GM12878 (cell line): Measurements from ENCODE around the gene TSHB. TPM values are rescaled to one million over a fixed set of nuclear protein-coding genes. Genes with fewer than 3 reads are reported as not detected.

Experiments
- ATAC-seq: fragments of 200-7000 bp; cut with Tn5 transposase; 3 replicates; pipeline ENCODE4 v1.9.1; 2020; ENCODE audit warnings: mild to moderate bottlenecking, moderate library complexity
- BruUV-seq: library from RNA; stranded (reverse); fragments of 400-500 nt; replicated peaks from 2 replicates; lab custom pipeline; 2021; lab: Mats Ljungman, UMichigan
- CTCF ChIA-PET: fragments of 300-600 bp; sonication (Branson Sonifier 250); formaldehyde crosslinking; extraction: SDS; loops from one replicate; lab custom pipeline; 2021; ENCODE audit warnings: inconsistent platforms; lab: Yijun Ruan, JAX
- POLR2A ChIA-PET: fragments of 350-600 bp; formaldehyde crosslinking; extraction: SDS; loops from one replicate; lab custom pipeline; 2021; ENCODE audit warnings: inconsistent platforms; lab: Charles Lee
- RAD21 ChIA-PET: fragments of 300-600 bp; sonication (Branson Sonifier 250); formaldehyde crosslinking; loops from one replicate; lab custom pipeline; 2023; ENCODE audit warnings: antibody characterized with exemption; ENCODE audit not compliant: unreplicated experiment; lab: Charles Lee
- SMC1A ChIA-PET: fragments of 300-600 bp; sonication (Branson Sonifier 250); formaldehyde crosslinking; loops from one replicate; lab custom pipeline; 2023; ENCODE audit not compliant: unreplicated experiment, uncharacterized antibody; lab: Charles Lee
- DNase-seq: peaks from one replicate; pipeline ENCODE4 v3.0.0-alpha.2; 2011; ENCODE audit warnings: low read depth, low spot score
- FAIRE-seq: peaks from 3 replicates; lab custom pipeline; 2011; peaks lifted over from hg19 to GRCh38; lab: Jason Lieb, UNC
- H2AFZ ChIP-seq: 2 replicates; pipeline ENCODE4 v1.6.0; 2011; ENCODE audit warnings: low read depth, low read length, control low read depth; ENCODE audit not compliant: control insufficient read depth
- H3K27ac ChIP-seq: 2 replicates; pipeline ENCODE4 v1.5.1; 2011; ENCODE audit warnings: control low read depth; ENCODE audit not compliant: control insufficient read depth, insufficient read depth
- H3K27me3 ChIP-seq, 2 experiments: replicated peaks in 1 of 2; 2 replicates each; pipeline versions ENCODE4 v1.6.0 to v1.6.1; 2011; ENCODE audit warnings: low read length in 1 of 2; ENCODE audit not compliant: control insufficient read depth in 2 of 2, insufficient read depth in 2 of 2
- H3K36me3 ChIP-seq, 2 experiments: 2 replicates each; pipeline ENCODE4 v1.5.1; 2011; ENCODE audit warnings: low read length in 1 of 2; ENCODE audit not compliant: control insufficient read depth in 2 of 2, insufficient read depth in 2 of 2
- H3K4me1 ChIP-seq: 2 replicates; pipeline ENCODE4 v1.6.1; 2011; ENCODE audit warnings: mild to moderate bottlenecking, low read length, moderate library complexity, mixed read lengths; ENCODE audit not compliant: control insufficient read depth, insufficient read depth
- H3K4me2 ChIP-seq: 2 replicates; pipeline ENCODE4 v1.6.0; 2011; ENCODE audit warnings: control low read depth; ENCODE audit not compliant: control insufficient read depth, insufficient read depth
- H3K4me3 ChIP-seq: fragments of 200-600 bp; sonication (generic); 2 replicates; pipeline ENCODE4 v1.5.1; 2016
- H3K79me2 ChIP-seq: 2 replicates; pipeline ENCODE4 v1.6.0; 2011; ENCODE audit warnings: low read length; ENCODE audit not compliant: control insufficient read depth, insufficient read depth
- H3K9ac ChIP-seq: 2 replicates; pipeline ENCODE4 v1.8.0; 2011; ENCODE audit warnings: low read length, control low read depth, mixed read lengths; ENCODE audit not compliant: control insufficient read depth, insufficient read depth
- H3K9me3 ChIP-seq: replicated peaks from 3 replicates; pipeline ENCODE4 v1.5.1; 2011; ENCODE audit warnings: mild to moderate bottlenecking, low read length; ENCODE audit not compliant: control insufficient read depth, insufficient read depth
- H4K20me1 ChIP-seq: 2 replicates; pipeline ENCODE4 v1.6.0; 2011; ENCODE audit not compliant: control insufficient read depth, insufficient read depth
- ATF7 ChIP-seq: fragments of 450-650 bp; IDR thresholded peaks from 2 replicates; pipeline ENCODE4 v1.6.1; 2016; ENCODE audit warnings: low read depth, mild to moderate bottlenecking
- CREB1 ChIP-seq: IDR thresholded peaks from 2 replicates; pipeline ENCODE4 v1.6.1; 2012; ENCODE audit warnings: low read depth, mild to moderate bottlenecking, inconsistent platforms
- FOS ChIP-seq: IDR thresholded peaks from 3 replicates; pipeline ENCODE4 v1.6.1; 2011; ENCODE audit warnings: borderline replicate concordance; ENCODE audit not compliant: insufficient read length; ENCODE audit errors: extremely low read depth
- KLF5 ChIP-seq: fragments of 450-650 bp; IDR thresholded peaks from 2 replicates; pipeline ENCODE4 v1.6.1; 2014; ENCODE audit warnings: mild to moderate bottlenecking; ENCODE audit not compliant: partially characterized antibody
- MTA2 ChIP-seq: fragments of 450-650 bp; IDR thresholded peaks from 2 replicates; pipeline ENCODE4 v1.6.1; 2016; ENCODE audit warnings: low read depth, mild to moderate bottlenecking, moderate library complexity
- NFIC ChIP-seq: IDR thresholded peaks from 2 replicates; pipeline ENCODE4 v1.6.1; 2012; ENCODE audit warnings: low read depth, mild to moderate bottlenecking, inconsistent platforms, low read length, moderate library complexity
- NR2F1 ChIP-seq: fragments of 450-650 bp; conservative IDR thresholded peaks from 2 replicates; pipeline ENCODE4 v1.6.1; 2017; ENCODE audit warnings: mild to moderate bottlenecking
- RBBP5 ChIP-seq: fragments of 200-600 bp; sonication (generic); conservative IDR thresholded peaks from 2 replicates; pipeline ENCODE4 v1.6.1; 2016
- SMAD1 ChIP-seq: fragments of 450-650 bp; IDR thresholded peaks from 2 replicates; pipeline ENCODE4 v1.6.1; 2018; ENCODE audit warnings: mild to moderate bottlenecking, low read depth; ENCODE audit not compliant: partially characterized antibody
- ZNF217 ChIP-seq: fragments of 450-650 bp; IDR thresholded peaks from 2 replicates; pipeline ENCODE4 v1.6.1; 2017; ENCODE audit warnings: antibody characterized with exemption, mild to moderate bottlenecking
- WGBS: methylation state at CpG from one replicate; pipeline ENCODE4 v1.1.6; 2016; ENCODE audit warnings: low lambda C conversion rate; ENCODE audit not compliant: insufficient replicate concordance, insufficient coverage; ENCODE audit errors: missing lambda C conversion rate; 5-methylcytosine and 5-hydroxymethylcytosine counted together
- in situ Hi-C: fragments of 300-500 bp; cut with MboI; formaldehyde crosslinking; loops from 9 replicates; pipeline ENCODE4 v1.14.3; 2018; ENCODE audit warnings: mixed read lengths
- intact Hi-C: fragments of 100-400 bp; cut with micrococcal nuclease; formaldehyde crosslinking; loops from one replicate; pipeline ENCODE4 v1.14.2; 2022; ENCODE audit not compliant: unreplicated experiment
- polyA plus RNA-seq, 11 experiments: library from polyadenylated mRNA; depleted of rRNA in 4 of 11; unstranded in 6 of 11; stranded (reverse) in 5 of 11; fragments of >200 nt; fragmentation: Nextera tagmentation in 4 of 11; fragmentation: Illumina TruSeq in 1 of 11; extraction: Ambion mirVana in 4 of 11; extraction: Trizol in 1 of 11; gene quantifications; 1 replicate in 1 of 11; 2 replicates in 10 of 11; pipeline versions ENCODE4 v1.2.1 to v1.2.3, GENCODE V29; 2011 to 2016; ENCODE audit warnings: inconsistent platforms in 2 of 11, missing spikeins in 2 of 11, low read depth in 1 of 11
- total RNA-seq, 4 experiments: library from RNA; depleted of rRNA in 3 of 4; stranded (reverse); fragments of >200 nt in 3 of 4; fragmentation: Illumina TruSeq in 1 of 4; extraction: Trizol in 1 of 4; gene quantifications; 2 replicates each; pipeline versions ENCODE4 v1.2.1 to v1.2.3, GENCODE V29; 2013 to 2021
- TF ChIP-seq, protein P1 (sequence below): fragments of 450-650 bp; formaldehyde crosslinking; IDR thresholded peaks from 2 replicates; pipeline ENCODE4 v1.4.0; 2020; ENCODE audit warnings: mild to moderate bottlenecking, moderate library complexity

Gene TSHB
- total and polyA plus RNA-seq, 10 of the 15 experiments (the other 5 are each of a cell fraction or from before 2014, with no cell fraction given): not detected

- TF ChIP-seq, protein P1, sequence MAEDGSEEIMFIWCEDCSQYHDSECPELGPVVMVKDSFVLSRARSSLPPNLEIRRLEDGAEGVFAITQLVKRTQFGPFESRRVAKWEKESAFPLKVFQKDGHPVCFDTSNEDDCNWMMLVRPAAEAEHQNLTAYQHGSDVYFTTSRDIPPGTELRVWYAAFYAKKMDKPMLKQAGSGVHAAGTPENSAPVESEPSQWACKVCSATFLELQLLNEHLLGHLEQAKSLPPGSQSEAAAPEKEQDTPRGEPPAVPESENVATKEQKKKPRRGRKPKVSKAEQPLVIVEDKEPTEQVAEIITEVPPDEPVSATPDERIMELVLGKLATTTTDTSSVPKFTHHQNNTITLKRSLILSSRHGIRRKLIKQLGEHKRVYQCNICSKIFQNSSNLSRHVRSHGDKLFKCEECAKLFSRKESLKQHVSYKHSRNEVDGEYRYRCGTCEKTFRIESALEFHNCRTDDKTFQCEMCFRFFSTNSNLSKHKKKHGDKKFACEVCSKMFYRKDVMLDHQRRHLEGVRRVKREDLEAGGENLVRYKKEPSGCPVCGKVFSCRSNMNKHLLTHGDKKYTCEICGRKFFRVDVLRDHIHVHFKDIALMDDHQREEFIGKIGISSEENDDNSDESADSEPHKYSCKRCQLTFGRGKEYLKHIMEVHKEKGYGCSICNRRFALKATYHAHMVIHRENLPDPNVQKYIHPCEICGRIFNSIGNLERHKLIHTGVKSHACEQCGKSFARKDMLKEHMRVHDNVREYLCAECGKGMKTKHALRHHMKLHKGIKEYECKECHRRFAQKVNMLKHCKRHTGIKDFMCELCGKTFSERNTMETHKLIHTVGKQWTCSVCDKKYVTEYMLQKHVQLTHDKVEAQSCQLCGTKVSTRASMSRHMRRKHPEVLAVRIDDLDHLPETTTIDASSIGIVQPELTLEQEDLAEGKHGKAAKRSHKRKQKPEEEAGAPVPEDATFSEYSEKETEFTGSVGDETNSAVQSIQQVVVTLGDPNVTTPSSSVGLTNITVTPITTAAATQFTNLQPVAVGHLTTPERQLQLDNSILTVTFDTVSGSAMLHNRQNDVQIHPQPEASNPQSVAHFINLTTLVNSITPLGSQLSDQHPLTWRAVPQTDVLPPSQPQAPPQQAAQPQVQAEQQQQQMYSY: no peak
- TF ChIP-seq KLF5 (no peak), SMAD1 (no peak), NFIC (no peak), FOS (no peak)
Observed at GRCh38 chr1:115056395-115056798, 26.8 kb downstream of the TSHB start (continued).

GRCh38 chr1:115057661-115058254 is 28.1 kb downstream of the TSHB start:
- RAD21 ChIA-PET: interaction anchor here (0.9 to 3.9 kb wide), 8 partner anchors 8 to 78 kb away, joined by 3 to 27 read pairs (median 5); no protein-coding TSS in a partner anchor
- no peak for ATAC-seq
- Histone ChIP-seq H3K27ac (no peak overlapping the region), H3K9ac (no peak overlapping the region), H4K20me1 (no peaks in the 10 kb centered on the region), H3K4me2 (no peak overlapping the region), H3K36me3 (no peaks in the 10 kb centered on the region), H3K9me3 (no peaks in the 10 kb centered on the region), H3K27me3 (no peaks in the 10 kb centered on the region; a peak in 1 of 4 replicates), H3K4me1 (no peaks in the 10 kb centered on the region), H3K79me2 (no peaks in the 10 kb centered on the region), H2AFZ (no peak overlapping the region), H3K4me3 (no peak overlapping the region)
- SMC1A ChIA-PET: interaction anchor here (0.6 to 4.1 kb wide), 17 partner anchors 9 to 77 kb away, joined by 3 to 32 read pairs (median 5); no protein-coding TSS in a partner anchor
- DNase-seq: no peak
- CTCF ChIA-PET: interaction anchor here (0.8 to 9.3 kb wide), 12 partner anchors 10 to 80 kb away, joined by 3 to 138 read pairs (median 6); no protein-coding TSS in a partner anchor
- 45% methylated on average over 6 of the region's 6 CpGs for WGBS
- BruUV-seq: no TSS peak
- FAIRE-seq: no peak
- POLR2A ChIA-PET: interaction anchor here (0.6 to 2.5 kb wide), 5 partner anchors 9 to 87 kb away, joined by 3 to 10 read pairs (median 8); no protein-coding TSS in a partner anchor
- intact Hi-C loops (no loop called here), in situ Hi-C loops (loop anchor here (10.0 kb wide), 1 partner anchor 713 kb away; no protein-coding TSS in a partner anchor)
- no peak for TF ChIP-seq MTA2
- TF ChIP-seq ZNF217: no peak
- TF ChIP-seq RBBP5: no peak
- no peak for TF ChIP-seq CREB1
- no peak for TF ChIP-seq ATF7
- TF ChIP-seq NR2F1: no peak
